Stomach smooth muscle (tissue), 2 donors: ENCODE data around the gene CCN5.
"Not testable (repeated sequence)": the region's sequence is repeated elsewhere in the genome, so short reads cannot be mapped to it uniquely, and the experiment has no call there.

Source experiments
- H3K27ac ChIP-seq: one replicate; pipeline ENCODE4 v1.7.0; 2013; ENCODE audit warnings: mild to moderate bottlenecking, low read length, inconsistent platforms
- H3K27me3 ChIP-seq, 2 donors: one replicate each; pipeline ENCODE4 v1.7.0; 2013; ENCODE audit warnings: low read length in 2 of 2; ENCODE audit not compliant: insufficient read depth in 2 of 2, control insufficient read depth in 1 of 2
- H3K36me3 ChIP-seq, 2 donors: one replicate each; pipeline ENCODE4 v1.7.0; 2013; ENCODE audit warnings: low read length in 2 of 2; ENCODE audit not compliant: control insufficient read depth in 2 of 2, insufficient read depth in 2 of 2
- H3K4me1 ChIP-seq: one replicate; pipeline ENCODE4 v1.7.0; 2013; ENCODE audit warnings: low read length; ENCODE audit not compliant: control insufficient read depth, insufficient read depth
- H3K4me3 ChIP-seq, 2 donors: one replicate each; pipeline ENCODE4 v1.7.0; 2013; ENCODE audit warnings: low read length in 2 of 2
- H3K9ac ChIP-seq, 2 donors: one replicate each; pipeline ENCODE4 v1.7.0; 2013; ENCODE audit warnings: low read length in 2 of 2, mild to moderate bottlenecking in 1 of 2
- H3K9me3 ChIP-seq, 2 donors: one replicate each; pipeline ENCODE4 v1.7.0; 2013; ENCODE audit warnings: low read length in 2 of 2; ENCODE audit not compliant: control insufficient read depth in 2 of 2
- donor health status: healthy.
- donor health status: Pancreatic carcinoma.

The CCN5 gene

GRCh38 chr20:44695674-44696300 lies 19.4 kb upstream of the CCN5 start:
- Histone ChIP-seq H3K9ac (no peak overlapping the region), H3K36me3 (no peaks in the 10 kb centered on the region), H3K27ac (no peak overlapping the region), H3K4me3 (no peak overlapping the region), H3K27me3 (no peaks in the 10 kb centered on the region), H3K4me1 (peaks cover 11% of the 10 kb centered on the region), H3K9me3 (no peaks in the 10 kb centered on the region)

- no peak overlapping the region for H3K9ac ChIP-seq
- no peak overlapping the region for H3K27ac ChIP-seq
- H3K9me3 ChIP-seq: no peaks in the 10 kb centered on the region
- no peaks in the 10 kb centered on the region for H3K36me3 ChIP-seq
- H3K4me1 ChIP-seq: peaks cover 11% of the 10 kb centered on the region
- H3K4me3 ChIP-seq: no peak overlapping the region
- H3K27me3 ChIP-seq: no peaks in the 10 kb centered on the region
Measured at GRCh38 chr20:44696315-44696714, 18.9 kb upstream of the CCN5 start.

GRCh38 chr20:44697041-44697440 lies 18.1 kb upstream of the CCN5 start:
- H3K9ac ChIP-seq, H3K27ac ChIP-seq, H3K36me3 ChIP-seq, H3K27me3 ChIP-seq, H3K9me3 ChIP-seq, H3K4me3 ChIP-seq: not testable (repeated sequence)
- peaks cover 16% of the 10 kb centered on the region for H3K4me1 ChIP-seq

- Histone ChIP-seq H3K4me1 (peaks cover 18% of the 10 kb centered on the region), H3K36me3 (no peaks in the 10 kb centered on the region), H3K27me3 (peaks cover 0 to 2% of the 10 kb centered on the region in 2 donors), H3K9ac (no peak overlapping the region), H3K9me3 (no peaks in the 10 kb centered on the region), H3K27ac (no peak overlapping the region), H3K4me3 (no peak overlapping the region)
Measured at GRCh38 chr20:44698351-44698750, 16.8 kb upstream of the CCN5 start.

- no peaks in the 10 kb centered on the region for H3K36me3 ChIP-seq
- H3K4me3 ChIP-seq: no peak overlapping the region
- peaks cover 20% of the 10 kb centered on the region for H3K4me1 ChIP-seq
- H3K9ac ChIP-seq: no peak overlapping the region
- no peak overlapping the region for H3K27ac ChIP-seq
- no peaks in the 10 kb centered on the region for H3K9me3 ChIP-seq
- peaks cover 0 to 2% of the 10 kb centered on the region in 2 donors for H3K27me3 ChIP-seq
Measured at GRCh38 chr20:44700306-44700705, 14.9 kb upstream of the CCN5 start.

- Histone ChIP-seq H3K27ac (no peak overlapping the region), H3K4me1 (peaks cover 21% of the 10 kb centered on the region), H3K9me3 (no peaks in the 10 kb centered on the region)
Measured at GRCh38 chr20:44701118-44701857, 13.9 kb upstream of the CCN5 start.

GRCh38 chr20:44701858-44702256 lies 13.3 kb upstream of the CCN5 start:
- Histone ChIP-seq H3K9me3 (no peaks in the 10 kb centered on the region), H3K27me3 (peaks cover 0 to 2% of the 10 kb centered on the region in 2 donors), H3K4me3 (no peak overlapping the region), H3K4me1 (peaks cover 25% of the 10 kb centered on the region), H3K9ac (no peak overlapping the region), H3K36me3 (no peaks in the 10 kb centered on the region), H3K27ac (no peak overlapping the region)

More at GRCh38 chr20:44701118-44701857, 13.9 kb upstream of the CCN5 start:
- H3K36me3 ChIP-seq: no peaks in the 10 kb centered on the region
- peaks cover 0 to 2% of the 10 kb centered on the region in 2 donors for H3K27me3 ChIP-seq
- H3K4me3 ChIP-seq: no peak overlapping the region
- no peak overlapping the region for H3K9ac ChIP-seq

- no peak overlapping the region for H3K27ac ChIP-seq
- H3K9ac ChIP-seq: no peak overlapping the region
- peaks cover 0 to 2% of the 10 kb centered on the region in 2 donors for H3K27me3 ChIP-seq
- H3K36me3 ChIP-seq: no peaks in the 10 kb centered on the region
- H3K4me3 ChIP-seq: no peak overlapping the region
- peaks cover 25% of the 10 kb centered on the region for H3K4me1 ChIP-seq
- no peaks in the 10 kb centered on the region for H3K9me3 ChIP-seq
Measured at GRCh38 chr20:44702776-44703175, 12.4 kb upstream of the CCN5 start.

- no peak overlapping the region for H3K9ac ChIP-seq
- no peak overlapping the region for H3K4me3 ChIP-seq
- H3K36me3 ChIP-seq: no peaks in the 10 kb centered on the region
- H3K9me3 ChIP-seq: no peaks in the 10 kb centered on the region
- peaks cover 0 to 2% of the 10 kb centered on the region in 2 donors for H3K27me3 ChIP-seq
- peaks cover 25% of the 10 kb centered on the region for H3K4me1 ChIP-seq
- no peak overlapping the region for H3K27ac ChIP-seq
Measured at GRCh38 chr20:44703183-44703925, 11.8 kb upstream of the CCN5 start.

- Histone ChIP-seq H3K36me3 (no peaks in the 10 kb centered on the region), H3K27me3 (peaks cover 0 to 2% of the 10 kb centered on the region in 2 donors), H3K4me3 (no peak overlapping the region), H3K4me1 (peaks cover 25% of the 10 kb centered on the region), H3K27ac (no peak overlapping the region), H3K9ac (no peak overlapping the region), H3K9me3 (no peaks in the 10 kb centered on the region)
Measured at GRCh38 chr20:44703956-44704488, 11.1 kb upstream of the CCN5 start.
